ENCODE measurements around the gene ZFHX3. TPM values are rescaled to one million over a fixed set of nuclear protein-coding genes. Genes with fewer than 3 reads are reported as not detected.

ZFHX3 gene
- total RNA-seq, 3 donors from 2014 or later = 13.8 to 36.0 (median 15.5) TPM

GRCh38 chr16:72969146-72969545 is 78.8 kb downstream of the ZFHX3 start:
- intact Hi-C loops (cut with DNase I, micrococcal nuclease) = no loop called here
- Histone ChIP-seq H3K9me3 (no peaks in the 10 kb centered on the region), H3K4me3 (no peak overlapping the region), H3K4me1 (ENCODE audit: low read depth) (no peaks in the 10 kb centered on the region), H3K36me3 (ENCODE audit: low read depth) (no peaks in the 10 kb centered on the region)
- TF ChIP-seq, protein P1, sequence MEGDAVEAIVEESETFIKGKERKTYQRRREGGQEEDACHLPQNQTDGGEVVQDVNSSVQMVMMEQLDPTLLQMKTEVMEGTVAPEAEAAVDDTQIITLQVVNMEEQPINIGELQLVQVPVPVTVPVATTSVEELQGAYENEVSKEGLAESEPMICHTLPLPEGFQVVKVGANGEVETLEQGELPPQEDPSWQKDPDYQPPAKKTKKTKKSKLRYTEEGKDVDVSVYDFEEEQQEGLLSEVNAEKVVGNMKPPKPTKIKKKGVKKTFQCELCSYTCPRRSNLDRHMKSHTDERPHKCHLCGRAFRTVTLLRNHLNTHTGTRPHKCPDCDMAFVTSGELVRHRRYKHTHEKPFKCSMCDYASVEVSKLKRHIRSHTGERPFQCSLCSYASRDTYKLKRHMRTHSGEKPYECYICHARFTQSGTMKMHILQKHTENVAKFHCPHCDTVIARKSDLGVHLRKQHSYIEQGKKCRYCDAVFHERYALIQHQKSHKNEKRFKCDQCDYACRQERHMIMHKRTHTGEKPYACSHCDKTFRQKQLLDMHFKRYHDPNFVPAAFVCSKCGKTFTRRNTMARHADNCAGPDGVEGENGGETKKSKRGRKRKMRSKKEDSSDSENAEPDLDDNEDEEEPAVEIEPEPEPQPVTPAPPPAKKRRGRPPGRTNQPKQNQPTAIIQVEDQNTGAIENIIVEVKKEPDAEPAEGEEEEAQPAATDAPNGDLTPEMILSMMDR (IDR thresholded peaks at IDR 0.05) = no peak
- DNase-seq = no peak
- ATAC-seq = no peak

DNA sequence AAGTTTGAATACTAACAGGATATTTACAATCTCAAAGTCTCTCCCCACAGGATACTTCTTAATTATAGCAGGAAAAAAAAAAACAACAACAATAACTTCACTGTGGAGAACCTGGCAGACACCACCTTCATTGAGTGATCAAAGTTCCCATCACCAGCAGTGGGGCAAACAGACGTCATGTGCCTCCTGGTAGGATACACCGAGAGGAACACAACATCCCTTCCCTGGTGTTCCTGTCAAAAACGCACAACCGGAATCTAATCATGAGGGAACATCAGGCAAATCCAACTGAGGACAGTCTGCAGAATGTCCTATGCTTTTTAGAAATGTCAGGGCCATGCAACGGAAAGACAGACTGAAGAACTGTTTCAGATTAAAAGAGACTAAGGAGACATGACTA is 80.0 kb downstream of the ZFHX3 start:
- DNase-seq = no peak
- TF ChIP-seq, protein P1 (IDR thresholded peaks at IDR 0.05) = no peak
- intact Hi-C loops (cut with DNase I, micrococcal nuclease) = no loop called here
- ATAC-seq = no peak
- H3K9me3 ChIP-seq = no peaks in the 10 kb centered on the region
- H3K4me1 ChIP-seq (ENCODE audit: low read depth) = no peaks in the 10 kb centered on the region
- no peak overlapping the region for H3K4me3 ChIP-seq
- no peaks in the 10 kb centered on the region for H3K36me3 ChIP-seq (ENCODE audit: low read depth)

DNA sequence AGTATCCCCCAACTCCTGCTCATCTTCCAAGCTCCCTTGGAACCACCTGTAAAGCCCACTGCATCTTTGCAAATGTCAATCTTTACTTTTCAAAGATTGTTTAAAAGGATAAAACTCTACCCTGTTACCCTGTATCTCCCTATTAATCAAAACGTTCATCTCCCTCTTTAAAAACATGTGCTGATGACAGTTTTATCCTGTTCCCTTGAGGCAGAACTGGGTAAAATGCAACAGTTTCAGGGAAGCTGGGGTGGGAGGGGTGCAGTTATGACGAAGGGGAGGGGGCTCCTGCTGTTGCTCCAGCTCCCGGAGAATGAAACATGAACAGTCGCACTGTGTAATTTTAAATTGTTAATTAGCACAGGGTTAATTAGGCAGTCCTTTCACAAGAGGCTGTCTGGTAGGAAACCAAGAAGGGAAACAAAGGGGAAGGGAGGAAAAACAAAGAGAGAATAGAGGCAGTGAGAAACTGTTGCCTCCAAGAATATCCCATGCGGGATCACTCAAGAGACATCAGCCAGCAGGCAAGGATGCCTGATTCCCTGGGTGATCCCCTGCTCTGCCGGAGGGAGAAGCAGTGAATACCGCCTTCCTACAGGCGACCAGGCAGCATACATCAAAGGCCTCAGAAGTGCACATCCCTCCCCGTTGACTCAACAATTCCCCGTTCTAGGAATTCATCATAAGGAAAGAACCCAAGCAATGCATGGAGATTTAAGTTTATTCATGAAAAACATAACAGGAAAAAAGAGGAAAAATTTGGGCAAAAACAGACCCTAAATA is 84.2 kb downstream of the ZFHX3 start:
- ATAC-seq = no peak
- intact Hi-C loops (cut with DNase I, micrococcal nuclease) = no loop called here

DNA sequence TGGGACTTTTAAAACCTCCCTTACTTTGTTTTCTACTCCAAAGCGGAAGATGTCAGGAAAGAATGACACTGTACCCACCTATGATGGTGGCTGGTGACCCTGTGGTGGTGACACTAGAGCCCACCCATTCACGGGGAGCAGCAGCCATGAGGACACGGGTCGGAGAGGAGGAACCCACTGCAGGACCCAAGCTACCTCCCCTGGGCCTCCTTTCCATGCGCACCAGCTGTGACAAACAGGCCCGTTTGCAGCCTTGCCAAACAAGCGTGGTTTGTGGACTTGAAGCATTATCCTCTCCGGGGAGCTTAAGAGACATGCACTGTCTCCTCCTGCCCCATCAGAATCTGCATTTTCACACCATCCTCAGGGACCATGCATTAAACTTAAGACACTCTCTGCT is 85.6 kb downstream of the ZFHX3 start:
- intact Hi-C loops (cut with DNase I, micrococcal nuclease) = no loop called here

More for the DNA sequence above, 84.2 kb downstream of the ZFHX3 start:
- Histone ChIP-seq H3K9me3 (no peaks in the 10 kb centered on the region), H3K4me1 (ENCODE audit: low read depth) (no peaks in the 10 kb centered on the region), H3K4me3 (no peak overlapping the region), H3K36me3 (ENCODE audit: low read depth) (no peaks in the 10 kb centered on the region)
- no peak for DNase-seq
- TF ChIP-seq, protein P1 (IDR thresholded peaks at IDR 0.05) = no peak

GRCh38 chr16:72961863-72962262 is 86.1 kb downstream of the ZFHX3 start:
- H3K4me1 ChIP-seq (ENCODE audit: low read depth) = no peaks in the 10 kb centered on the region
- no peak overlapping the region for H3K4me3 ChIP-seq
- no peaks in the 10 kb centered on the region for H3K9me3 ChIP-seq
- DNase-seq = peak in 2 of 3 donors; percentile 43 to 55
- ATAC-seq = peak; percentile 90
- TF ChIP-seq, protein P1 (IDR thresholded peaks at IDR 0.05) = no peak
- no peaks in the 10 kb centered on the region for H3K36me3 ChIP-seq (ENCODE audit: low read depth)
- intact Hi-C loops (cut with DNase I, micrococcal nuclease) = no loop called here

More for the DNA sequence above, 85.6 kb downstream of the ZFHX3 start:
- DNase-seq (no peak), ATAC-seq (no peak)
- Histone ChIP-seq H3K4me1 (ENCODE audit: low read depth) (no peaks in the 10 kb centered on the region), H3K9me3 (no peaks in the 10 kb centered on the region), H3K4me3 (no peak overlapping the region), H3K36me3 (ENCODE audit: low read depth) (no peaks in the 10 kb centered on the region)
- TF ChIP-seq, protein P1 (IDR thresholded peaks at IDR 0.05) = no peak

Data from mucosa of descending colon (tissue), 3 donors.